Chondrocyte (in vitro differentiated cells): ENCODE results near the gene SELPLG. TPM values are rescaled to one million over a fixed set of nuclear protein-coding genes. Genes with fewer than 3 reads are reported as not detected.

Experiments used
- DNase-seq: peaks from one replicate; pipeline ENCODE4 v3.0.0; 2021; ENCODE audit warnings: mixed read lengths, low spot score
- H3K27ac Mint-ChIP-seq: one replicate; pipeline ENCODE4 v1.8.0; 2021; ENCODE audit warnings: mild to moderate bottlenecking, moderate library complexity, mixed read lengths; ENCODE audit not compliant: unreplicated experiment
- H3K27me3 Mint-ChIP-seq: 2 replicates; pipeline ENCODE4 v1.8.0; 2021; ENCODE audit warnings: low read depth, mixed read lengths
- H3K36me3 Mint-ChIP-seq: 2 replicates; pipeline ENCODE4 v1.8.0; 2021; ENCODE audit warnings: low read depth, mixed read lengths
- H3K4me1 Mint-ChIP-seq: 2 replicates; pipeline ENCODE4 v1.8.0; 2021; ENCODE audit warnings: low read depth, mild to moderate bottlenecking, mixed read lengths
- H3K4me3 Mint-ChIP-seq: one replicate; pipeline ENCODE4 v1.8.0; 2021; ENCODE audit warnings: mild to moderate bottlenecking, moderate library complexity, mixed read lengths; ENCODE audit not compliant: unreplicated experiment
- H3K9me3 Mint-ChIP-seq: 2 replicates; pipeline ENCODE4 v1.8.0; 2021; ENCODE audit warnings: low read depth, mixed read lengths
- CTCF ChIP-seq: fragments of 200-600 bp; sonication (generic); IDR thresholded peaks from 2 replicates; pipeline ENCODE4 v1.5.0; 2021; ENCODE audit warnings: antibody characterized with exemption, mild to moderate bottlenecking, moderate library complexity
- total RNA-seq: library from RNA; stranded (reverse); gene quantifications from 3 replicates; pipeline ENCODE4 v1.2.1, GENCODE V29; 2021

Gene SELPLG
- total RNA-seq, 1 donor from 2014 or later = 3.2 TPM

GRCh38 chr12:108648371-108648770, 14.7 kb upstream of the SELPLG start:
- no peak for TF ChIP-seq CTCF
- no peak for DNase-seq
- Mint-ChIP-seq H3K4me3 (no peak overlapping the region), H3K27ac (peak overlapping the region; percentile 84), H3K9me3 (no peaks in the 10 kb centered on the region), H3K36me3 (peaks cover 54% of the 10 kb centered on the region), H3K4me1 (peaks cover 59% of the 10 kb centered on the region), H3K27me3 (no peaks in the 10 kb centered on the region)

- H3K4me1 Mint-ChIP-seq = peaks cover 58% of the 10 kb centered on the region
- no peak for TF ChIP-seq CTCF
- H3K4me3 Mint-ChIP-seq = no peak overlapping the region
- H3K27ac Mint-ChIP-seq = peak overlapping the region; percentile 65
- H3K27me3 Mint-ChIP-seq = no peaks in the 10 kb centered on the region
- H3K36me3 Mint-ChIP-seq = peaks cover 52% of the 10 kb centered on the region
- H3K9me3 Mint-ChIP-seq = no peaks in the 10 kb centered on the region
- DNase-seq = no peak
Measured at GRCh38 chr12:108647585-108648287, 14.0 kb upstream of the SELPLG start.

GRCh38 chr12:108646600-108647579, 13.2 kb upstream of the SELPLG start:
- Mint-ChIP-seq H3K4me3 (no peak overlapping the region), H3K27me3 (no peaks in the 10 kb centered on the region), H3K36me3 (peaks cover 50% of the 10 kb centered on the region), H3K27ac (no peak overlapping the region), H3K4me1 (peaks cover 61% of the 10 kb centered on the region), H3K9me3 (no peaks in the 10 kb centered on the region)
- peak; percentile 42 for TF ChIP-seq CTCF
- no peak for DNase-seq

- no peak for TF ChIP-seq CTCF
- Mint-ChIP-seq H3K4me1 (peaks cover 71% of the 10 kb centered on the region), H3K27me3 (no peaks in the 10 kb centered on the region), H3K36me3 (peaks cover 50% of the 10 kb centered on the region), H3K9me3 (no peaks in the 10 kb centered on the region), H3K27ac (peak overlapping the region; percentile 33), H3K4me3 (no peak overlapping the region)
- no peak for DNase-seq
Measured at GRCh38 chr12:108645686-108646599, 12.2 kb upstream of the SELPLG start.
